GM18861 (cell line): Measurements from ENCODE around the gene NRAP.

Experiments used
- ATAC-seq: cut with Tn5 transposase; IDR thresholded peaks from one replicate; pipeline ENCODE4 v1.9.1; 2021; ENCODE audit not compliant: unreplicated experiment

NRAP gene

GRCh38 chr10:113566888-113567287 lies 97.0 kb downstream of the NRAP start:
- no peak for ATAC-seq

GRCh38 chr10:113565364-113565763 lies 98.5 kb downstream of the NRAP start:
- no peak for ATAC-seq

- ATAC-seq: peak; percentile 86
Measured at GRCh38 chr10:113563306-113564088, 100.3 kb downstream of the NRAP start.

GRCh38 chr10:113562704-113563103 lies 101.1 kb downstream of the NRAP start:
- ATAC-seq: no peak

- no peak for ATAC-seq
Measured at GRCh38 chr10:113562069-113562468, 101.8 kb downstream of the NRAP start.

GRCh38 chr10:113561214-113561613 lies 102.6 kb downstream of the NRAP start:
- no peak for ATAC-seq

GRCh38 chr10:113560071-113560470 lies 103.8 kb downstream of the NRAP start:
- no peak for ATAC-seq

- no peak for ATAC-seq
Measured at GRCh38 chr10:113557903-113558321, 105.9 kb downstream of the NRAP start.

- no peak for ATAC-seq
Measured at GRCh38 chr10:113557424-113557862, 106.4 kb downstream of the NRAP start.

- no peak for ATAC-seq
Measured at GRCh38 chr10:113555751-113556150, 108.1 kb downstream of the NRAP start.

- no peak for ATAC-seq
Measured at GRCh38 chr10:113555245-113555644, 108.6 kb downstream of the NRAP start.

- ATAC-seq: no peak
Measured at GRCh38 chr10:113554214-113554613, 109.6 kb downstream of the NRAP start.

- ATAC-seq: no peak
Measured at GRCh38 chr10:113553149-113553548, 110.7 kb downstream of the NRAP start.

GRCh38 chr10:113552701-113553100 lies 111.1 kb downstream of the NRAP start, which contains the start of gene HABP2:
TSS of gene HABP2 (plus strand) at chr10:113553053. CDS start at chr10:113553122, 69 bp downstream.
- ATAC-seq: no peak

GRCh38 chr10:113552014-113552413 lies 111.8 kb downstream of the NRAP start:
- ATAC-seq: no peak

- ATAC-seq: no peak
Measured at GRCh38 chr10:113550365-113550764, 113.5 kb downstream of the NRAP start.

GRCh38 chr10:113549856-113550255 lies 114.0 kb downstream of the NRAP start:
- ATAC-seq: no peak

- ATAC-seq: no peak
Measured at GRCh38 chr10:113547426-113547825, 116.4 kb downstream of the NRAP start.

GRCh38 chr10:113544392-113544791 lies 119.4 kb downstream of the NRAP start:
- no peak for ATAC-seq

GRCh38 chr10:113543107-113543955 lies 120.5 kb downstream of the NRAP start:
- no peak for ATAC-seq

- no peak for ATAC-seq
Measured at GRCh38 chr10:113541549-113541927, 122.3 kb downstream of the NRAP start.
